Activated T-cell treated with anti-CD3 and anti-CD28 coated beads, Interleukin-2, amount 50 U/mL, for 4 hours (primary cell): ENCODE measurements around the gene LRRC8D. TPM values are rescaled to one million over a fixed set of nuclear protein-coding genes. Genes with fewer than 3 reads are reported as not detected.

Experiments used
- ATAC-seq, 2 donors: fragments of 200-7000 bp; cut with Tn5 transposase; one replicate each; pipeline ENCODE4 v1.10.0; 2021
- DNase-seq: peaks from one replicate; pipeline ENCODE4 v3.0.0-alpha.2; 2020
- H3K27me3 Mint-ChIP-seq: one replicate; pipeline ENCODE4 v1.8.0; 2021; ENCODE audit warnings: low read depth, mixed read lengths
- H3K36me3 Mint-ChIP-seq: one replicate; pipeline ENCODE4 v1.8.0; 2022; ENCODE audit warnings: mixed read lengths; ENCODE audit not compliant: insufficient read depth
- H3K4me1 Mint-ChIP-seq: one replicate; pipeline ENCODE4 v1.8.0; 2021; ENCODE audit warnings: low read depth, mixed read lengths
- H3K4me3 Mint-ChIP-seq: one replicate; pipeline ENCODE4 v1.8.0; 2021; ENCODE audit warnings: mild to moderate bottlenecking, moderate library complexity, mixed read lengths
- H3K9me3 Mint-ChIP-seq: one replicate; pipeline ENCODE4 v1.8.0; 2021; ENCODE audit warnings: mixed read lengths
- total RNA-seq, 3 donors: library from RNA; stranded (reverse); gene quantifications; one replicate each; pipeline ENCODE4 v1.2.1, GENCODE V29; 2021

The LRRC8D gene
- total RNA-seq, 3 donors from 2014 or later, result 42.1 to 56.7 (median 48.0) TPM

DNA sequence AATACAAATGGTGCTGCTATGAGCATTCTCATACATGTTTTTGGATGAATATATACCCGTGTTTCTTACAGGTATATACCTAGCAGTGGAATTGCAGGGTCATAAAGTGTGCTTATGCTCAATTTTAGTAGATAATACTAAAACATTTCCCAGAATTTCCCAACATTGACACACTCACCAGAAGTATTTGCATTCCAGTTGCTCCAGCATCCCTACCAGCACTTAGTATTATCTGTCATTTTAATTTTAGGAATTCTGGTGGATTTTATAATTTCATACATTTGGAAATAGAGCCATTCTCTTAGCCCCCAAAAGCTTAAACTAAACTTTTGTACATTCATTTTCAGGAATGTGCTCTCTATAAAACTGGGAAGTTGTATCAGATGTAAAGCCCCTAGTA lies 106.6 kb downstream of the LRRC8D start:
- peaks cover 5% of the 10 kb centered on the region for H3K9me3 Mint-ChIP-seq
- peaks cover 38% of the 10 kb centered on the region for H3K36me3 Mint-ChIP-seq
- DNase-seq (no peak), ATAC-seq (no peak)
- H3K4me3 Mint-ChIP-seq, result no peak overlapping the region
- peaks cover 18% of the 10 kb centered on the region for H3K4me1 Mint-ChIP-seq
- H3K27me3 Mint-ChIP-seq, result no peaks in the 10 kb centered on the region

- Mint-ChIP-seq H3K4me3 (no peak overlapping the region), H3K9me3 (peaks cover 2% of the 10 kb centered on the region), H3K36me3 (peaks cover 41% of the 10 kb centered on the region), H3K27me3 (no peaks in the 10 kb centered on the region), H3K4me1 (peaks cover 18% of the 10 kb centered on the region)
- no peak for DNase-seq
- ATAC-seq, result no peak
These were observed 107.7 kb downstream of the LRRC8D start for GRCh38 chr1:89928506-89928905.

- Mint-ChIP-seq H3K36me3 (peaks cover 45% of the 10 kb centered on the region), H3K9me3 (no peaks in the 10 kb centered on the region), H3K4me3 (no peak overlapping the region), H3K27me3 (no peaks in the 10 kb centered on the region), H3K4me1 (peaks cover 18% of the 10 kb centered on the region)
- no peak for DNase-seq
- no peak for ATAC-seq
These were observed 108.7 kb downstream of the LRRC8D start for GRCh38 chr1:89929467-89930063.

- H3K36me3 Mint-ChIP-seq, result peaks cover 54% of the 10 kb centered on the region
These were observed 109.7 kb downstream of the LRRC8D start for GRCh38 chr1:89930579-89930978.

DNA sequence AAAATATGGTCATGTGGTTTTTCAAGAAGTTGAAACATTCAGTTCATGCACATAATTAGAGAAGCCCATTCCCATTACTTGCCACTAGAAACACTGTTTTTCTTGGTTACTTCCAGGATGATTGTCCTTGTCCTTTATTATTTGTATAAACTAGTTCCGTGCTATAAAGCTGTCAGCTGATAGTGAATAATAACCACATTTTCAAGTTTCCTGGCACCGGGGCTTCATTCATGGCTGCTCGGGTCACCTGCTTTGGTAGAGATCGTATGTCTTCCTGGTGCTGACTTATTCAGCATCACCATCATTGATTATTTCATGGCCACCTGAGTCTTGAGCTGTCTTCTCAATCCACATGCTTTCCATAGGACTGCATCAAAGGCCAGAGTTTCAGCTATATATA lies 111.1 kb downstream of the LRRC8D start:
- no peaks in the 10 kb centered on the region for H3K27me3 Mint-ChIP-seq
- H3K4me3 Mint-ChIP-seq, result no peak overlapping the region
- H3K4me1 Mint-ChIP-seq, result peaks cover 18% of the 10 kb centered on the region
- ATAC-seq (no peak), DNase-seq (no peak)
- H3K9me3 Mint-ChIP-seq, result no peaks in the 10 kb centered on the region
- peaks cover 50% of the 10 kb centered on the region for H3K36me3 Mint-ChIP-seq

More at GRCh38 chr1:89930579-89930978, 109.7 kb downstream of the LRRC8D start:
- Mint-ChIP-seq H3K27me3 (no peaks in the 10 kb centered on the region), H3K4me1 (peaks cover 18% of the 10 kb centered on the region), H3K9me3 (no peaks in the 10 kb centered on the region), H3K4me3 (no peak overlapping the region)
- no peak for ATAC-seq
- DNase-seq, result no peak

DNA sequence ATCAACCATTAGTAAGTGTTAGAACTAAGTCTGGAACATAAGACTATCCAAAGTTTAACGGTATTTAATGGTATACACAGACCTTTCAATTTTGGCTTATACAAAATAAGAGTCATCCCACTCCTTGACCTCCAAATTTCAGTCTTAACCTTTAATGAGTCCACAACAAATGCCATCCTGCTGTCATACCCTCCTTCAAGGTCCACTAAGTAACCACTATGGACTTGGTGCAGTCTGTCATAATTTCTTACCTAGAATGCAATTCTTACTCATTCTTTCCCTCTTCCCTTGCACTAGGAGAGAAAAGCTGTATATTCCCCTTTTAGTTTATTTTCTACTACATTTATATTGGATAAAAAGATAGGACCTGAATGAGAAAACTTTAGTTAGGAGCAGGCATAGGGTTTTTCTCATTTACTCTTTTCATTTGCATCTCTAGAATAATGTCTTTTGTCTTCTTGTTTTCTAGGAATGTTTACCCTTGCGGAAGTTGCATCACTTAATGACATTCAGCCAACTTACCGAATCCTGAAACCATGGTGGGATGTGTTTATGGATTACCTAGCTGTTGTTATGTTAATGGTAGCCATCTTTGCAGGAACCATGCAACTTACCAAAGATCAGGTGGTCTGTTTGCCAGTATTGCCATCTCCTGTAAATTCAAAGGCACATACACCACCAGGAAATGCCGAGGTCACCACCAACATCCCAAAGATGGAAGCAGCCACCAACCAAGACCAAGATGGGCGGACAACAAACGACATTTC lies 111.9 kb downstream of the LRRC8D start:
- no peak overlapping the region for H3K4me3 Mint-ChIP-seq
- H3K4me1 Mint-ChIP-seq, result peaks cover 18% of the 10 kb centered on the region
- no peaks in the 10 kb centered on the region for H3K9me3 Mint-ChIP-seq
- no peaks in the 10 kb centered on the region for H3K27me3 Mint-ChIP-seq
- peaks cover 51% of the 10 kb centered on the region for H3K36me3 Mint-ChIP-seq
- no peak for ATAC-seq
- DNase-seq, result no peak

GRCh38 chr1:89934461-89934860 lies 113.6 kb downstream of the LRRC8D start:
- DNase-seq (no peak), ATAC-seq (no peak)
- no peak overlapping the region for H3K4me3 Mint-ChIP-seq
- no peaks in the 10 kb centered on the region for H3K9me3 Mint-ChIP-seq
- H3K36me3 Mint-ChIP-seq, result peaks cover 46% of the 10 kb centered on the region
- no peaks in the 10 kb centered on the region for H3K27me3 Mint-ChIP-seq
- H3K4me1 Mint-ChIP-seq, result peaks cover 11% of the 10 kb centered on the region

GRCh38 chr1:89935235-89935634 lies 114.4 kb downstream of the LRRC8D start:
- no peaks in the 10 kb centered on the region for H3K27me3 Mint-ChIP-seq
- no peaks in the 10 kb centered on the region for H3K9me3 Mint-ChIP-seq
- no peak overlapping the region for H3K4me3 Mint-ChIP-seq
- H3K4me1 Mint-ChIP-seq, result peaks cover 5% of the 10 kb centered on the region
- H3K36me3 Mint-ChIP-seq, result peaks cover 43% of the 10 kb centered on the region
- DNase-seq, result no peak
- no peak for ATAC-seq

- H3K27me3 Mint-ChIP-seq, result no peaks in the 10 kb centered on the region
These were observed 115.9 kb downstream of the LRRC8D start for GRCh38 chr1:89936694-89937093.

GRCh38 chr1:89938171-89939055 lies 117.6 kb downstream of the LRRC8D start:
- DNase-seq (no peak), ATAC-seq (no peak)
- peaks cover 25% of the 10 kb centered on the region for H3K36me3 Mint-ChIP-seq
- no peak overlapping the region for H3K4me3 Mint-ChIP-seq
- H3K27me3 Mint-ChIP-seq, result no peaks in the 10 kb centered on the region
- H3K9me3 Mint-ChIP-seq, result no peaks in the 10 kb centered on the region
- H3K4me1 Mint-ChIP-seq, result no peaks in the 10 kb centered on the region

More at GRCh38 chr1:89936694-89937093, 115.9 kb downstream of the LRRC8D start:
- no peak for DNase-seq
- Mint-ChIP-seq H3K9me3 (no peaks in the 10 kb centered on the region), H3K36me3 (peaks cover 41% of the 10 kb centered on the region), H3K4me3 (no peak overlapping the region), H3K4me1 (no peaks in the 10 kb centered on the region)
- no peak for ATAC-seq

GRCh38 chr1:89939059-89939570 lies 118.3 kb downstream of the LRRC8D start:
- ATAC-seq, result no peak
- DNase-seq, result no peak
- Mint-ChIP-seq H3K4me1 (no peaks in the 10 kb centered on the region), H3K27me3 (no peaks in the 10 kb centered on the region), H3K9me3 (no peaks in the 10 kb centered on the region), H3K36me3 (peaks cover 18% of the 10 kb centered on the region), H3K4me3 (no peak overlapping the region)

DNA sequence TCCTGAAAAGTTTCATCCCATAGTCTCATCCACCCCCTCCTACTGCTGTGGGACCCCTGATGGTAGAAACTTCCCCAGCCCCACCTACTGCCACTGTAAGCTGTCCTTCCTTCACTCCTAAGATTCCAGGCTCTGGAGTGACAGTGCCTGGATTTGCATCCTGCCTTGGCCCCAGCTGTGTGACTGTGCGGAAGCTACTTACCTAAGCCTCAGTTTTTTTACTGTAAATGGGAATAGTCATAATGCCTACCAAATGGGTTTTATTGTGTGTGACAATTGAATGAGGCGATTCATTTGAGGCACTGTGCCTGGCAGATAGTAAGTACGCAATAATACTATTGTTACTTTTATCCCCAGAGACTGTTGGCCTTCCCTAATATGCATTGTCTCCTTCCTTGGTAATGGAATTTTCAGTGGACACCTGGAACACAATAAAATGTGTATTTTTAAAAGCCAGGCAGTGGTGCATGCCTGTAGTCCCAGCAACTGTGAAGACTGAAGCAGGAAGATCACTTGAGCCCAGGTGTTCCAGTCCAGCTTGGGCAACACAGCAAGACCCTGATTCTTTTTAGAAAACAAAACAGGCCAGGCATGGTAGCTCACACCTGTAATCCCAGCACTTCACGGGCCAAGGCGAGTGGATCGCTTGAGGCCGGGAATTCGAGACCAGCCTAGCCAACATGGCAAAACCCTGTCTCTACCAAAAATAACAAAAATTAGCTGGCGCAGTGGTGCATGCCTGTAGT lies 119.0 kb downstream of the LRRC8D start:
- ATAC-seq (no peak), DNase-seq (no peak)
- H3K4me1 Mint-ChIP-seq, result no peaks in the 10 kb centered on the region
- peaks cover 11% of the 10 kb centered on the region for H3K36me3 Mint-ChIP-seq
- no peaks in the 10 kb centered on the region for H3K27me3 Mint-ChIP-seq
- H3K9me3 Mint-ChIP-seq, result no peaks in the 10 kb centered on the region
- H3K4me3 Mint-ChIP-seq, result no peak overlapping the region

- H3K36me3 Mint-ChIP-seq, result peaks cover 1% of the 10 kb centered on the region
- ATAC-seq (peak in 1 of 2 donors; percentile 35), DNase-seq (no peak)
- H3K27me3 Mint-ChIP-seq, result no peaks in the 10 kb centered on the region
- no peaks in the 10 kb centered on the region for H3K9me3 Mint-ChIP-seq
- H3K4me1 Mint-ChIP-seq, result no peaks in the 10 kb centered on the region
- H3K4me3 Mint-ChIP-seq, result no peak overlapping the region
These were observed 120.4 kb downstream of the LRRC8D start for GRCh38 chr1:89941110-89941766.
